PC-3 (cell line): ENCODE measurements around the gene NLRP12.

ENCODE experiments used
- CTCF ChIP-seq: fragments of 300-600 bp; sonication (generic); conservative IDR thresholded peaks from 2 replicates; pipeline ENCODE4 v1.5.1; 2017; ENCODE audit warnings: antibody characterized with exemption, low read depth, mild to moderate bottlenecking, low read length
- EZH2phosphoT487 ChIP-seq: fragments of 300-600 bp; sonication (generic); IDR thresholded peaks from 2 replicates; pipeline ENCODE4 v1.6.1; 2018; ENCODE audit warnings: mild to moderate bottlenecking, antibody characterized with exemption, low read length, borderline replicate concordance

- TF ChIP-seq EZH2phosphoT487 (no peak), CTCF (no peak)
Measured at GRCh38 chr19:53787266-53787665, 36.8 kb downstream of the NLRP12 start.
